ENCODE data around the gene SLC25A43. TPM values are rescaled to one million over a fixed set of nuclear protein-coding genes. Genes with fewer than 3 reads are reported as not detected.

Gene SLC25A43
- total RNA-seq, 5 donors from 2014 or later (not counting 1 experiment from before 2014, with no cell fraction given), result 1.7 to 6.4 (median 5.3) TPM

DNA sequence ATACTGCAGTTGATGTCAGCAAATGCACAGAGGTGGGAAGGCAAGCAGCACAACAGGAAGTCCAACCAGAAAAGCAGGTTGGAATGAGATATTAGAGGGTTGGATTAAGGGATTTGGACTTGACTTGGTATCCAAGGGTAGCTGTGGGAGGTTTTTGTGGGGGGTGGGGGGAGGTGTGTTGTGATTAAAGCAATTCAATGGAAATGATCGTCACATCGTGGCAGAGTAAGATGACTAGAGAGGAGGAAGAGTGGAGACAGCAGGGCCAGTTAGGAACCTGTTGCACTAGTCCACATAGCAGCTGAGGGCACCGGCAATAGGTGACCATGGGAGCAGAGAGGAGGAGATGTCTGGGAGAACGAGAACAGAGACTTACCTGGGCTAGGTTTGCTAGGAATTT, 2.4 kb downstream of the SLC25A43 start:
- Mint-ChIP-seq H3K4me1 (peaks cover 11 to 34% (median 17%) of the 10 kb centered on the region in 3 donors), H3K9me3 (no peaks in the 10 kb centered on the region), H3K36me3 (no peaks in the 10 kb centered on the region), H3K27me3 (peaks cover 0 to 4% of the 10 kb centered on the region in 2 donors), H3K4me3 (no peak overlapping the region), H3K27ac (peak overlapping the region in 1 of 2 donors; percentile 55)
- ChIA-PET POLR2A (no interaction called here), CTCF (no interaction called here)
- no peak for ATAC-seq (replicated peaks in 1 of 4)
- peaks cover 0 to 16% of the 10 kb centered on the region in 2 experiments for H3K4me1 ChIP-seq (ENCODE audit: control insufficient read depth in 1 of 2, extremely low read depth in 1 of 2, insufficient read depth in 2 of 2, low read length in 2 of 2)
- no peak overlapping the region for H3K4me3 ChIP-seq (ENCODE audit: control insufficient read depth in 1 of 2, extremely low read depth in 1 of 2, low read length in 1 of 2)
- H3K36me3 ChIP-seq (ENCODE audit: control insufficient read depth in 2 of 2, extremely low read depth in 1 of 2, insufficient read depth in 1 of 2, low read length in 1 of 2), result no peaks in the 10 kb centered on the region
- H3K27me3 ChIP-seq (replicated peaks in 1 of 2; ENCODE audit: control insufficient read depth in 2 of 2, extremely low read depth in 1 of 2, insufficient read depth in 2 of 2, low read length in 1 of 2), result no peaks in the 10 kb centered on the region
- H3K9me3 ChIP-seq, result no peaks in the 10 kb centered on the region
- no peak overlapping the region for H3K27ac ChIP-seq (ENCODE audit: low read length)
- 33% methylated on average over 2 of the region's 4 CpGs for WGBS (ENCODE audit: insufficient coverage)
- no peak for DNase-seq

GRCh38 chrX:119402588-119402987, 3.5 kb downstream of the SLC25A43 start:
- ChIA-PET POLR2A (no interaction called here), CTCF (no interaction called here)
- WGBS (ENCODE audit: insufficient coverage), result no CpG with 5 or more reads among the region's 4 CpGs
- no peak overlapping the region for H3K4me3 ChIP-seq (ENCODE audit: control insufficient read depth in 1 of 2, extremely low read depth in 1 of 2, low read length in 1 of 2)
- peaks cover 11 to 34% (median 17%) of the 10 kb centered on the region in 3 donors for H3K4me1 Mint-ChIP-seq
- H3K36me3 ChIP-seq (ENCODE audit: control insufficient read depth in 2 of 2, extremely low read depth in 1 of 2, insufficient read depth in 1 of 2, low read length in 1 of 2), result no peaks in the 10 kb centered on the region
- peaks cover 4% of the 10 kb centered on the region for H3K36me3 Mint-ChIP-seq
- H3K9me3 ChIP-seq, result no peaks in the 10 kb centered on the region
- H3K4me1 ChIP-seq (ENCODE audit: control insufficient read depth in 1 of 2, extremely low read depth in 1 of 2, insufficient read depth in 2 of 2, low read length in 2 of 2), result peaks cover 0 to 16% of the 10 kb centered on the region in 2 experiments
- ATAC-seq (replicated peaks in 1 of 4) (no peak), DNase-seq (no peak)
- H3K4me3 Mint-ChIP-seq, result no peak overlapping the region
- H3K27ac Mint-ChIP-seq, result no peak overlapping the region
- H3K27ac ChIP-seq (ENCODE audit: low read length), result no peak overlapping the region
- no peaks in the 10 kb centered on the region for H3K9me3 Mint-ChIP-seq
- H3K27me3 ChIP-seq (replicated peaks in 1 of 2; ENCODE audit: control insufficient read depth in 2 of 2, extremely low read depth in 1 of 2, insufficient read depth in 2 of 2, low read length in 1 of 2), result no peaks in the 10 kb centered on the region
- peaks cover 0 to 4% of the 10 kb centered on the region in 2 donors for H3K27me3 Mint-ChIP-seq

GRCh38 chrX:119406776-119407175, 7.6 kb downstream of the SLC25A43 start:
- H3K4me1 Mint-ChIP-seq, result peaks cover 0 to 4% (median 0%) of the 10 kb centered on the region in 3 donors
- Histone ChIP-seq H3K9me3 (no peaks in the 10 kb centered on the region), H3K27ac (ENCODE audit: low read length) (no peak overlapping the region), H3K4me1 (ENCODE audit: control insufficient read depth in 1 of 2, extremely low read depth in 1 of 2, insufficient read depth in 2 of 2, low read length in 2 of 2) (no peaks in the 10 kb centered on the region), H3K36me3 (ENCODE audit: control insufficient read depth in 2 of 2, extremely low read depth in 1 of 2, insufficient read depth in 1 of 2, low read length in 1 of 2) (no peaks in the 10 kb centered on the region), H3K4me3 (ENCODE audit: control insufficient read depth in 1 of 2, extremely low read depth in 1 of 2, low read length in 1 of 2) (no peak overlapping the region), H3K27me3 (replicated peaks in 1 of 2; ENCODE audit: control insufficient read depth in 2 of 2, extremely low read depth in 1 of 2, insufficient read depth in 2 of 2, low read length in 1 of 2) (no peaks in the 10 kb centered on the region)
- POLR2A ChIA-PET, result no interaction called here
- H3K9me3 Mint-ChIP-seq, result no peaks in the 10 kb centered on the region
- H3K4me3 Mint-ChIP-seq, result no peak overlapping the region
- DNase-seq (no peak), ATAC-seq (replicated peaks in 1 of 4) (no peak)
- no peaks in the 10 kb centered on the region for H3K27me3 Mint-ChIP-seq
- H3K27ac Mint-ChIP-seq, result no peak overlapping the region
- WGBS (ENCODE audit: insufficient coverage), result no CpG with 5 or more reads among the region's 1 CpG
- CTCF ChIA-PET, result no interaction called here
- peaks cover 11% of the 10 kb centered on the region for H3K36me3 Mint-ChIP-seq

DNA sequence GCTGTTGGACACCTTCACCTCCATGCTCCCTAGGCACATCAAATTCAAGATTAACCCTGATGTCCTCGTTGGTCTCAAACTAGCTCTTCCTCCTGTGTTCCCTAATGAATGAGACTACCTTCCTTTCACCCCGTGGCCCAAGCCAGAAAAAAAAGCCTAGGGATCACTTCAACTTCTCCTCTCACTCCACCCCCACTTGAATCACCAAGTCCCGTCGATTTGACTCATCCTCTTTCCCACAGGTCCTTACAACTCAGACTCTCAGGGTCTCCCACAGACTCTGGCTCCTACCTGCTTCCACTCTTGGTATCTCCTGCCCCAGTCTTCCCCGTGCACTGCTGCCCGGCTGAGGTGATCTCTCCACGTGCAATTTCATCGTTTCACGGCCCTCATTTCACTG, 8.5 kb downstream of the SLC25A43 start:
- 89% methylated on average over 8 of the region's 9 CpGs for WGBS (ENCODE audit: insufficient coverage)
- no peak overlapping the region for H3K27ac Mint-ChIP-seq

DNA sequence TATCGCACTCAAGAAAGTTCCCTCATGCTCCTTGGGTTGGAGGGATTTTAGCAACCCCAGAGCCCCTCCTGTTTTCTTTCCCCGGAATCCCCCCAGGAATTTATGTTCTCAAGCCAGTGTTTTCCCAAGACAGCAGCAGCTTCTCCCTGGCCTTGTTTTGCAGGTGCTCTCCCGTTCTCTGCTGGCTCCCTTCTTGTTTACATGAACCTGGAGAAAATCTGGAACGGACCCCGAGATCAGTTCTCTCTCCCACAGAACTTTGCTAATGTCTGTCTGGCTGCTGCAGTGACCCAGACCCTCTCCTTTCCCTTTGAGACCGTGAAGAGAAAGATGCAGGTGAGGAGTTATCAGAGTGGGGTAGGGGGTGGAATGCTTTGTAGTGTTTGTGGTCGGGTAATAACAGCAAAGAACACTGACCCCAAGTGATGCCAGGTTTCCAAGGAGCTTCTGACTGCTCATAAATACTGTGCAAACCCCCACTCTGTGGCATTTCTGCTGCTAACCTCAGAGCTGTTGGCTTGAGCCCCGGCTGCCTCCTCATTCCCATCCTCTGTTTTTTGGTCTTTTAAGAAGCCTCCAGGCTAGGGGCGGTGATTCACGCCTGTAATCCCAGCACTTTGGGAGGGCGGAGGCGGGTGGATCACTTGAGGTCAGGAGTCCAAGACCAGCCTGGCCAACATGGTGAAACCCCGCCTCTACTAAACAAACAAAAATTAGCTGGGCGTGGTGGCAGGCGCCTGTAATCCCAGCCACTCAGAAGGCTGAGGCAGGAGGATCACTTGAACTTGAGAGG, 11.1 kb downstream of the SLC25A43 start:
- Mint-ChIP-seq H3K36me3 (peaks cover 11% of the 10 kb centered on the region), H3K4me1 (no peaks in the 10 kb centered on the region), H3K27me3 (no peaks in the 10 kb centered on the region), H3K4me3 (no peak overlapping the region), H3K9me3 (no peaks in the 10 kb centered on the region), H3K27ac (no peak overlapping the region)
- H3K36me3 ChIP-seq (ENCODE audit: control insufficient read depth in 2 of 2, extremely low read depth in 1 of 2, insufficient read depth in 1 of 2, low read length in 1 of 2), result no peaks in the 10 kb centered on the region
- H3K27me3 ChIP-seq (replicated peaks in 1 of 2; ENCODE audit: control insufficient read depth in 2 of 2, extremely low read depth in 1 of 2, insufficient read depth in 2 of 2, low read length in 1 of 2), result no peaks in the 10 kb centered on the region
- ChIA-PET CTCF (no interaction called here), POLR2A (no interaction called here)
- whole genome bisulfite sequencing (ENCODE audit: insufficient coverage), result 100% methylated on average over 1 of the region's 15 CpGs
- no peak overlapping the region for H3K4me3 ChIP-seq (ENCODE audit: control insufficient read depth in 1 of 2, extremely low read depth in 1 of 2, low read length in 1 of 2)
- H3K9me3 ChIP-seq, result no peaks in the 10 kb centered on the region
- ATAC-seq (replicated peaks in 1 of 4) (no peak), DNase-seq (no peak)
- no peaks in the 10 kb centered on the region for H3K4me1 ChIP-seq (ENCODE audit: control insufficient read depth in 1 of 2, extremely low read depth in 1 of 2, insufficient read depth in 2 of 2, low read length in 2 of 2)
- no peak overlapping the region for H3K27ac ChIP-seq (ENCODE audit: low read length)

More for the DNA sequence above, 8.5 kb downstream of the SLC25A43 start:
- H3K27ac ChIP-seq (ENCODE audit: low read length), result no peak overlapping the region
- H3K36me3 ChIP-seq (ENCODE audit: control insufficient read depth in 2 of 2, extremely low read depth in 1 of 2, insufficient read depth in 1 of 2, low read length in 1 of 2), result no peaks in the 10 kb centered on the region
- Mint-ChIP-seq H3K4me3 (no peak overlapping the region), H3K27me3 (no peaks in the 10 kb centered on the region), H3K9me3 (no peaks in the 10 kb centered on the region), H3K36me3 (peaks cover 11% of the 10 kb centered on the region), H3K4me1 (peaks cover 0 to 2% (median 0%) of the 10 kb centered on the region in 3 donors)
- no peak overlapping the region for H3K4me3 ChIP-seq (ENCODE audit: control insufficient read depth in 1 of 2, extremely low read depth in 1 of 2, low read length in 1 of 2)
- no peaks in the 10 kb centered on the region for H3K27me3 ChIP-seq (replicated peaks in 1 of 2; ENCODE audit: control insufficient read depth in 2 of 2, extremely low read depth in 1 of 2, insufficient read depth in 2 of 2, low read length in 1 of 2)
- H3K4me1 ChIP-seq (ENCODE audit: control insufficient read depth in 1 of 2, extremely low read depth in 1 of 2, insufficient read depth in 2 of 2, low read length in 2 of 2), result no peaks in the 10 kb centered on the region
- ATAC-seq (replicated peaks in 1 of 4), result no peak
- POLR2A ChIA-PET, result no interaction called here
- H3K9me3 ChIP-seq, result no peaks in the 10 kb centered on the region
- no peak for DNase-seq
- CTCF ChIA-PET, result interaction anchor here in 1 of 2 donors (0.6 kb wide), 1 partner anchor 13 kb away, joined by 3 read pairs; no protein-coding TSS in a partner anchor

DNA sequence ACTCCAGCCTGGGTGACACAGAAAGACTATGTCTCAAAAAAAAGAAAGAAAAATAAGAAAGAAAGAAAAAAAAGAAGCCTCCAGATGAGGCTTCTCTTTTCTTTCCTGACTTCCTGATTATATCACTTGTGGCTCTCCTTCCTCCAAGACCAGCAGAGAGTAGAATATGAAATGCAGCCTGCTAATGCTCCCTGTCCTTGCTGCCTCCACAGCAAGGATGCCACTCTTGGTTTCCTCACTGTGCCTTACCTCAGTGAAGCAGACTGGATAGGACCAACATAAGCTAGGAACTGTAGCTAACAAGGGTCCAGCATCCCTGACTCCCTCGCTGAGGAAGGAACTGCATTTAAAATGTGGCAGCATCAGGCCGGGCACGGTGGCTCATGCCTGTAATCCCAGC, 11.7 kb downstream of the SLC25A43 start:
- H3K4me1 ChIP-seq (ENCODE audit: control insufficient read depth in 1 of 2, extremely low read depth in 1 of 2, insufficient read depth in 2 of 2, low read length in 2 of 2), result no peaks in the 10 kb centered on the region
- no CpG with 5 or more reads among the region's 3 CpGs for WGBS (ENCODE audit: insufficient coverage)
- H3K9me3 ChIP-seq, result no peaks in the 10 kb centered on the region
- Mint-ChIP-seq H3K27ac (no peak overlapping the region), H3K27me3 (no peaks in the 10 kb centered on the region), H3K36me3 (peaks cover 11% of the 10 kb centered on the region), H3K4me3 (no peak overlapping the region), H3K4me1 (no peaks in the 10 kb centered on the region), H3K9me3 (no peaks in the 10 kb centered on the region)
- no peak overlapping the region for H3K4me3 ChIP-seq (ENCODE audit: control insufficient read depth in 1 of 2, extremely low read depth in 1 of 2, low read length in 1 of 2)
- H3K27ac ChIP-seq (ENCODE audit: low read length), result no peak overlapping the region
- CTCF ChIA-PET, result no interaction called here
- DNase-seq (no peak), ATAC-seq (replicated peaks in 1 of 4) (no peak)
- POLR2A ChIA-PET, result no interaction called here
- no peaks in the 10 kb centered on the region for H3K36me3 ChIP-seq (ENCODE audit: control insufficient read depth in 2 of 2, extremely low read depth in 1 of 2, insufficient read depth in 1 of 2, low read length in 1 of 2)
- H3K27me3 ChIP-seq (replicated peaks in 1 of 2; ENCODE audit: control insufficient read depth in 2 of 2, extremely low read depth in 1 of 2, insufficient read depth in 2 of 2, low read length in 1 of 2), result no peaks in the 10 kb centered on the region

Measured in T-cell (primary cell).